Parathyroid adenoma (tissue), 2 donors: Measurements from ENCODE around the gene PIK3R1.
A peak's percentile ranks its signal among the peaks of the same experiment; 100 is the strongest.

ENCODE experiments used
- H2AFZ ChIP-seq: fragments of 300-600 bp; sonication (generic); one replicate; pipeline ENCODE4 v1.7.0; 2017; ENCODE audit warnings: antibody characterized with exemption, mild to moderate bottlenecking
- H3K27ac ChIP-seq: fragments of 300-600 bp; sonication (generic); one replicate; pipeline ENCODE4 v1.7.0; 2017
- H3K27me3 ChIP-seq: fragments of 300-600 bp; sonication (generic); one replicate; pipeline ENCODE4 v1.7.0; 2017; ENCODE audit warnings: low read length; ENCODE audit not compliant: control insufficient read depth, insufficient read depth
- H3K36me3 ChIP-seq: fragments of 300-600 bp; sonication (generic); one replicate; pipeline ENCODE4 v1.7.0; 2017; ENCODE audit warnings: low read length; ENCODE audit not compliant: control insufficient read depth, insufficient read depth
- H3K4me1 ChIP-seq: fragments of 300-600 bp; sonication (generic); one replicate; pipeline ENCODE4 v1.7.0; 2017; ENCODE audit warnings: control low read depth
- H3K4me2 ChIP-seq: fragments of 300-600 bp; sonication (generic); one replicate; pipeline ENCODE4 v1.7.0; 2017; ENCODE audit warnings: low read length
- H3K4me3 ChIP-seq: fragments of 300-600 bp; sonication (generic); one replicate; pipeline ENCODE4 v1.7.0; 2017; ENCODE audit warnings: low read depth, low read length
- H3K79me2 ChIP-seq: fragments of 300-600 bp; sonication (generic); one replicate; pipeline ENCODE4 v1.7.0; 2017; ENCODE audit warnings: control low read depth
- H3K9ac ChIP-seq: fragments of 300-600 bp; sonication (generic); one replicate; pipeline ENCODE4 v1.7.0; 2017; ENCODE audit warnings: mild to moderate bottlenecking
- H3K9me3 ChIP-seq: fragments of 300-600 bp; sonication (generic); one replicate; pipeline ENCODE4 v1.7.0; 2017; ENCODE audit warnings: low read length; ENCODE audit not compliant: control insufficient read depth
- TF ChIP-seq, protein P1 (sequence below): fragments of 300-600 bp; sonication (generic); IDR thresholded peaks from one replicate; pipeline ENCODE4 v1.7.0; 2017; ENCODE audit warnings: antibody characterized with exemption, mild to moderate bottlenecking
- donor health status: primary hyperparathyroidism.

PIK3R1 gene

DNA sequence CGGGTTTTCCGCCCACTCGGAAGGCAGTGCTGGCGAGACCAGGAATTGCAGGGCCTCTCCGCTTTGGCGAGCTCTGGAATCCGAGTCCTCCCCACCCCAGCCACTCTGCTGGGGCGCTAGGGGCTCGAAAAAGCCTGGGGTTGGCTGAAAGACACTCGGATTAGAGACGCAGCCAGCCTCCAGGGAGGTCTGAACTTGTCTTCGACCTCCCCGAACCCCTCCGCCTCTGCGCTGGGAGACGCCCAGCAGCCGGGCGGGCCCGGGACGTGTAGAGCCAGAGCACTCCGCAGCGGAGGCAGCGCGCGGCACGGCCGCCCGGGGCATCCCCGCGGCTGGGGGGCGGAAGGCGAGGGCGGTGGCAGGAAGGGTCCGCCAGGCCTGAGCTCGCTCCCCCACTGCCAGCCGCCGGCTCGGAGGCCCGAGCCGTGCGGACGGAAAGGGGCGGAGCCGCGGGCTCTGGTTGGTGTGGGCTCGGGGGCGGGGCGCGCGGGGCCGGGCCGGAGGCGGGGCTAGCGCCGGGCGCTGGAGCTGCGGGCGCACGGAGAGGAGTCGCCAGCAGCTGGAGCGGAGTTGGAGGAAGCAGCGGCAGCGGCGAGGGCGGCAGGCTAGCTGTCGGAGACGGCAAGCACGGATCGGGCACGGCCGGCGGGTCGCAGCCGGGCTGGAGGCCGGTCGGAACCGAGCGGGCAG lies at the start of gene PIK3R1:
Gene PIK3R1, plus strand, starts transcription at position 549 of the 690 bp plus-strand sequence. CDS start 10,920 bp downstream, outside the sequence.
- peak within 1 kb of the TSS; percentile 97 for H2AFZ ChIP-seq
- H3K9me3 ChIP-seq, result no peaks in the 10 kb centered on the region
- peak within 1 kb of the TSS; percentile 91 for H3K4me2 ChIP-seq
- H3K27me3 ChIP-seq, result no peaks in the 10 kb centered on the region
- TF ChIP-seq, protein P1, sequence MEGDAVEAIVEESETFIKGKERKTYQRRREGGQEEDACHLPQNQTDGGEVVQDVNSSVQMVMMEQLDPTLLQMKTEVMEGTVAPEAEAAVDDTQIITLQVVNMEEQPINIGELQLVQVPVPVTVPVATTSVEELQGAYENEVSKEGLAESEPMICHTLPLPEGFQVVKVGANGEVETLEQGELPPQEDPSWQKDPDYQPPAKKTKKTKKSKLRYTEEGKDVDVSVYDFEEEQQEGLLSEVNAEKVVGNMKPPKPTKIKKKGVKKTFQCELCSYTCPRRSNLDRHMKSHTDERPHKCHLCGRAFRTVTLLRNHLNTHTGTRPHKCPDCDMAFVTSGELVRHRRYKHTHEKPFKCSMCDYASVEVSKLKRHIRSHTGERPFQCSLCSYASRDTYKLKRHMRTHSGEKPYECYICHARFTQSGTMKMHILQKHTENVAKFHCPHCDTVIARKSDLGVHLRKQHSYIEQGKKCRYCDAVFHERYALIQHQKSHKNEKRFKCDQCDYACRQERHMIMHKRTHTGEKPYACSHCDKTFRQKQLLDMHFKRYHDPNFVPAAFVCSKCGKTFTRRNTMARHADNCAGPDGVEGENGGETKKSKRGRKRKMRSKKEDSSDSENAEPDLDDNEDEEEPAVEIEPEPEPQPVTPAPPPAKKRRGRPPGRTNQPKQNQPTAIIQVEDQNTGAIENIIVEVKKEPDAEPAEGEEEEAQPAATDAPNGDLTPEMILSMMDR, result peak; percentile 45
- peak within 1 kb of the TSS; percentile 98 for H3K9ac ChIP-seq
- peaks cover 15% of the 10 kb centered on the region for H3K4me1 ChIP-seq
- H3K27ac ChIP-seq, result peak within 1 kb of the TSS; percentile 99
- H3K4me3 ChIP-seq, result peak within 1 kb of the TSS; percentile 91
- H3K36me3 ChIP-seq, result no peaks in the 10 kb centered on the region
- H3K79me2 ChIP-seq, result peaks cover 30% of the 10 kb centered on the region

DNA sequence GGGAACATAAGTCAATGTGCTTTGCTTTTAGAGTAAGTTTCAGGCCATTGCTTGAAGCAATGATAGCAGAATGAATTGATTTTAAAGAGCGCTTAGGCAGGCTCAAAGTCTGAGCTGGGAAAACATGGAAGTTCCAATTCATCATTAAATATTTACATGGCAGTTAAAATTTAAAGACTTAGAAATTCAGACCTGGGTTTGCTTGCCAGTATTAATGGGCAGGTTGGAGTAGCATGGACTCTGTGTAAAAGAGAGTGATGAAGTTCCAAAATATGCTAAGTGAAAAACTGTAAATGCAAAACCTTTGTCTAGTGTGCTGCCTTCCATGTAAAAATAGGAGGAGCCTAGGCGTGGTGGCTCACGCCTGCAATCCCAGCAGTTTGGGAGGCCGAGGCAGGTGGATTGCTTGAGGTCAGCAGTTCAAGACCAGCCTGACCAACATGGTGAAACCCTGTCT lies 48.3 kb upstream of the PIK3R1 start:
- Histone ChIP-seq H3K4me1 (no peaks in the 10 kb centered on the region), H3K4me2 (no peak overlapping the region), H2AFZ (no peak overlapping the region), H3K9ac (no peak overlapping the region), H3K27ac (no peak overlapping the region), H3K27me3 (no peaks in the 10 kb centered on the region), H3K9me3 (no peaks in the 10 kb centered on the region), H3K36me3 (no peaks in the 10 kb centered on the region), H3K79me2 (no peaks in the 10 kb centered on the region), H3K4me3 (no peak overlapping the region)
- TF ChIP-seq, protein P1, result no peak

DNA sequence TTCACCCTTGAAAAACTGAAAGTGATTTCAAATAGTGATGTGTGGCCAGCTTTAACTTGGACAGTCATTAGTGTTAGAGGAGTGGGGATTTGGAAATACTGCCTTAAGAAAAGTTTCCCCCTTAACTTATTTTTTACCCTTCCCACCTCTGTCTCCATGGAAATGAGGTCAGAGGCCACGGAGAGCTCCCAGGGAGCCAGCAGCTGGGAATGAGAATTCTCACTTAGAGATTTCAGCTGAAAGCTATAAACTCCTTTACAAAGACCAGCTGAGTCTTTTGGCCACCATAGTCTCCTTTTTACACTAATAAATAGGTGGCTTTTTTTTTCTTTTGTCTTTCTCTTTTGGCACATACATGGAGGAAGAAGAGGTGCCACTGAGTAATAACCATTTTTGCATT lies 45.7 kb upstream of the PIK3R1 start:
- Histone ChIP-seq H3K27ac (no peak overlapping the region), H3K27me3 (no peaks in the 10 kb centered on the region), H2AFZ (peak overlapping the region; percentile 37), H3K4me1 (no peaks in the 10 kb centered on the region), H3K9ac (no peak overlapping the region), H3K9me3 (no peaks in the 10 kb centered on the region), H3K4me2 (no peak overlapping the region), H3K36me3 (no peaks in the 10 kb centered on the region), H3K79me2 (no peaks in the 10 kb centered on the region), H3K4me3 (no peak overlapping the region)
- TF ChIP-seq, protein P1, result no peak

DNA sequence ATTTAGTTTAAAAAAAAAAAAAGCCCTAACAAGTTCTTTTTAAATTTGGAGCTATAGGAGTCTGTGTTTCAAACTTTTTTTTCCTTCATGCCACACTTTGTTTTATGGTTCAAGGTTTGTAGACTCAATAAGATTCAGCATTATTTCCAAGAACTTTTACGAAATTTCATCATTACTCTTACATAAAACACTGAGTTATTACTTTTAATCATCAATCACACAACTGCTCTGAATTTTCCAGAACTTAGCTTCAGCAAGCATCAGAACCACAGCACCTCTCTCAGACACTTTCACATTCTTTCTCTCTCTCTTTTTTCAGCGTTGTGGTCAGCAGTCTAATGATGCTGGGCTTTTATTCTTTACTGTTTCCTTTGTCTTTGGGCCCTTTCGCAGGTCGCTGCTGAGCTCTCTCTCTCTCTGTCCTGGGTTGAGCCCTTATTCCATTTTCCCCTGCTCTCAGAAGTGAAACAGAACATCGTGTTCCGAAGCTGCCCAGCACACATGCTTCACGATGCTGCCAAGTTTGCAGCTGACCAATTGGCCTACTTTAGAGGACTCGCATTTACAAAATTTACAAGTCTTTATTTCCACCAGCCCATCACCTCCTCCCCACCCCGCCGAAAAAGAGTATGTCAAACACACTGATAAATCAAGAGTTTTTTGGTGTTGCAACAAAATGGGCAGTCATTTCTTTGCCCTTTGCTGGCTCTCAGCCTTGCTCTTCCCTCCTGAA lies 44.6 kb upstream of the PIK3R1 start:
- H3K79me2 ChIP-seq, result no peaks in the 10 kb centered on the region
- H3K9me3 ChIP-seq, result no peaks in the 10 kb centered on the region
- TF ChIP-seq, protein P1, result no peak
- no peak overlapping the region for H3K4me3 ChIP-seq
- H3K4me2 ChIP-seq, result no peak overlapping the region
- no peak overlapping the region for H3K27ac ChIP-seq
- H3K4me1 ChIP-seq, result no peaks in the 10 kb centered on the region
- H3K27me3 ChIP-seq, result no peaks in the 10 kb centered on the region
- peak overlapping the region; percentile 6 for H2AFZ ChIP-seq
- H3K9ac ChIP-seq, result no peak overlapping the region
- no peaks in the 10 kb centered on the region for H3K36me3 ChIP-seq
